H9 (cell line): ENCODE data around the gene VAV3. TPM values are rescaled to one million over a fixed set of nuclear protein-coding genes. Genes with fewer than 3 reads are reported as not detected.

Experiments used
- DNase-seq: peaks from one replicate; pipeline ENCODE4 v3.0.0-alpha.2; 2017
- H2AFZ ChIP-seq: one replicate; pipeline ENCODE4 v1.6.1; 2013; ENCODE audit warnings: mild to moderate bottlenecking, low read length, control low read depth, moderate library complexity
- H2AK5ac ChIP-seq: 2 replicates; pipeline ENCODE4 v1.6.1; 2013; ENCODE audit warnings: low read length, control low read depth, mixed read lengths; ENCODE audit not compliant: insufficient read length
- H2BK120ac ChIP-seq: one replicate; pipeline ENCODE4 v1.6.1; 2013; ENCODE audit warnings: low read depth, mild to moderate bottlenecking, low read length, control low read depth, inconsistent platforms; ENCODE audit not compliant: poor library complexity, severe bottlenecking
- H2BK12ac ChIP-seq: 2 replicates; pipeline ENCODE4 v1.6.1; 2013; ENCODE audit warnings: low read length, control low read depth, mixed read lengths, low read depth; ENCODE audit not compliant: insufficient read length
- H2BK15ac ChIP-seq: 2 replicates; pipeline ENCODE4 v1.6.1; 2013; ENCODE audit warnings: low read depth, low read length, control low read depth
- H2BK20ac ChIP-seq: one replicate; pipeline ENCODE4 v1.6.1; 2013; ENCODE audit warnings: low read depth, mild to moderate bottlenecking, low read length, control low read depth, inconsistent platforms; ENCODE audit not compliant: poor library complexity, severe bottlenecking
- H2BK5ac ChIP-seq: 2 replicates; pipeline ENCODE4 v1.6.1; 2013; ENCODE audit warnings: low read length, control low read depth, mixed read lengths; ENCODE audit not compliant: insufficient read length
- H3K14ac ChIP-seq: 2 replicates; pipeline ENCODE4 v1.6.1; 2013; ENCODE audit warnings: low read length, control low read depth; ENCODE audit not compliant: insufficient read depth
- H3K18ac ChIP-seq: 2 replicates; pipeline ENCODE4 v1.6.1; 2013; ENCODE audit warnings: low read depth, mild to moderate bottlenecking, mixed read lengths, low read length, control low read depth; ENCODE audit not compliant: insufficient read length
- H3K23ac ChIP-seq: 2 replicates; pipeline ENCODE4 v1.6.1; 2013; ENCODE audit warnings: low read length, control low read depth, mixed read lengths, low read depth; ENCODE audit not compliant: insufficient read length
- H3K23me2 ChIP-seq: 2 replicates; pipeline ENCODE4 v1.6.1; 2013; ENCODE audit warnings: low read depth, mild to moderate bottlenecking, mixed read lengths, low read length, control low read depth; ENCODE audit not compliant: insufficient read length, poor library complexity, severe bottlenecking
- H3K27ac ChIP-seq: 2 replicates; pipeline ENCODE4 v1.5.1; 2013; ENCODE audit warnings: low read length, control low read depth, mixed read lengths, low read depth; ENCODE audit not compliant: insufficient read length
- H3K27me3 ChIP-seq: 2 replicates; pipeline ENCODE4 v1.6.1; 2013; ENCODE audit warnings: low read length, control low read depth, inconsistent platforms; ENCODE audit not compliant: insufficient read depth
- H3K4ac ChIP-seq: 2 replicates; pipeline ENCODE4 v1.6.1; 2013; ENCODE audit warnings: low read depth, mild to moderate bottlenecking, control low read depth, inconsistent platforms, low read length, moderate library complexity
- H3K4me1 ChIP-seq: 2 replicates; pipeline ENCODE4 v1.6.1; 2013; ENCODE audit warnings: low read length, control low read depth, inconsistent platforms; ENCODE audit not compliant: insufficient read depth
- H3K4me2 ChIP-seq: 2 replicates; pipeline ENCODE4 v1.6.1; 2013; ENCODE audit warnings: low read length, control low read depth, mixed read lengths; ENCODE audit not compliant: insufficient read length, insufficient read depth
- H3K56ac ChIP-seq: 2 replicates; pipeline ENCODE4 v1.6.1; 2013; ENCODE audit warnings: low read depth, mild to moderate bottlenecking, mixed read lengths, low read length, control low read depth; ENCODE audit not compliant: insufficient read length
- H3K79me1 ChIP-seq: 2 replicates; pipeline ENCODE4 v1.6.1; 2013; ENCODE audit warnings: low read depth, mild to moderate bottlenecking, moderate library complexity, low read length, control low read depth, inconsistent platforms; ENCODE audit not compliant: insufficient read depth, poor library complexity, severe bottlenecking
- H3K79me2 ChIP-seq: 2 replicates; pipeline ENCODE4 v1.6.1; 2013; ENCODE audit warnings: low read length, control low read depth, inconsistent platforms; ENCODE audit not compliant: insufficient read depth
- H3K9ac ChIP-seq: 2 replicates; pipeline ENCODE4 v1.6.1; 2013; ENCODE audit warnings: low read length, control low read depth, mixed read lengths; ENCODE audit not compliant: insufficient read length; ENCODE audit errors: extremely low read depth
- H3K9me3 ChIP-seq: one replicate; pipeline ENCODE4 v1.6.1; 2013; ENCODE audit warnings: low read depth, low read length, inconsistent platforms; ENCODE audit not compliant: control insufficient read depth
- H3T11ph ChIP-seq: one replicate; pipeline ENCODE4 v1.6.1; 2013; ENCODE audit warnings: mild to moderate bottlenecking, low read length, control low read depth, inconsistent platforms
- H4K20me1 ChIP-seq: one replicate; pipeline ENCODE4 v1.6.1; 2013; ENCODE audit not compliant: control insufficient read depth, insufficient read length, insufficient read depth
- H4K5ac ChIP-seq: 2 replicates; pipeline ENCODE4 v1.6.1; 2013; ENCODE audit warnings: low read depth, mild to moderate bottlenecking, mixed read lengths, low read length, control low read depth; ENCODE audit not compliant: insufficient read length
- H4K8ac ChIP-seq: replicated peaks from 2 replicates; pipeline ENCODE4 v1.6.1; 2013; ENCODE audit warnings: low read length, control low read depth, mixed read lengths, low read depth; ENCODE audit not compliant: insufficient read length
- H4K91ac ChIP-seq: 2 replicates; pipeline ENCODE4 v1.6.1; 2013; ENCODE audit warnings: low read depth, mild to moderate bottlenecking, moderate library complexity, mixed read lengths, low read length, control low read depth; ENCODE audit not compliant: insufficient read length
- H3K27ac Mint-ChIP-seq, 3 experiments: 2 replicates in 2 of 3; 3 replicates in 1 of 3; pipeline ENCODE4 v1.8.0; 2020 to 2021; ENCODE audit warnings: mixed read lengths in 3 of 3, mild to moderate bottlenecking in 1 of 3, moderate library complexity in 1 of 3
- H3K27me3 Mint-ChIP-seq: 2 replicates; pipeline ENCODE4 v1.8.0; 2021; ENCODE audit warnings: low read depth, mild to moderate bottlenecking, moderate library complexity, mixed read lengths
- H3K36me3 Mint-ChIP-seq, 3 experiments: 2 replicates in 2 of 3; 3 replicates in 1 of 3; pipeline ENCODE4 v1.8.0; 2020 to 2021; ENCODE audit warnings: low read depth in 3 of 3, mixed read lengths in 3 of 3; ENCODE audit not compliant: insufficient read depth in 1 of 3
- H3K4me1 Mint-ChIP-seq, 2 experiments: 2 replicates each; pipeline ENCODE4 v1.8.0; 2020; ENCODE audit warnings: mixed read lengths in 2 of 2
- H3K4me3 Mint-ChIP-seq, 2 experiments: 2 replicates in 1 of 2; 3 replicates in 1 of 2; pipeline ENCODE4 v1.8.0; 2020 to 2021; ENCODE audit warnings: mild to moderate bottlenecking in 2 of 2, mixed read lengths in 2 of 2, moderate library complexity in 1 of 2
- H3K9me3 Mint-ChIP-seq, 2 experiments: 2 replicates in 1 of 2; 3 replicates in 1 of 2; pipeline ENCODE4 v1.8.0; 2020; ENCODE audit warnings: mild to moderate bottlenecking in 2 of 2, mixed read lengths in 2 of 2, moderate library complexity in 1 of 2
- CTCF ChIP-seq: fragments of 200-600 bp; sonication (generic); conservative IDR thresholded peaks from 3 replicates; pipeline ENCODE4 v1.8.0; 2021; ENCODE audit warnings: antibody characterized with exemption, mild to moderate bottlenecking
- WGBS: extraction: QIAGEN DNeasy Blood & Tissue Kit; methylation state at CpG from one replicate; pipeline ENCODE4 v1.1.7; 2013; ENCODE audit warnings: missing lambda C conversion rate, low lambda C conversion rate, mixed read lengths; ENCODE audit not compliant: insufficient read length; ENCODE audit errors: extremely low coverage; 5-methylcytosine and 5-hydroxymethylcytosine counted together
- total RNA-seq: library from RNA; stranded (reverse); gene quantifications from 2 replicates; pipeline ENCODE4 v1.2.1, GENCODE V29; 2021

VAV3 gene
- total RNA-seq, 1 experiment from 2014 or later: 5.1 TPM

DNA sequence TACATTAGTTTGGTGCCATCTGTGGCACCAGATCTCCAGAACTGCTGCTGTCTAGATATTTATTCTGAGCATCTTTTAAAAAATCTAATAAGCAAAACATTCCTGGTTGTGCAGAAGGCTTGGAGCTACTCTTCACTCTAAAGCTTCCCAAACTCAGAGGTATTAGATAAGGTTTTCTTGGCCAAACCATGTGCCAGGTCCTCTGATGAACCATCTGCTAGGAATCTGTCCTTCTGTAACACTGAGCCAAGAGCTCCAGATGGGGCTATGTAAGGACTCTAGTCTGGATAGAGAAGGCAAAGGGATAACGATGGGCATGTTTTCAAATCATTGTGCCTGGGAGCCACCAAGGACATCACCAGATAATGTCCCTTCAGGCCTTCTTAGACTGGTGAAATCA, 413.5 kb downstream of the VAV3 start:
- Histone ChIP-seq H3K79me1 (no peaks in the 10 kb centered on the region), H3K4me2 (no peak overlapping the region), H3K79me2 (no peaks in the 10 kb centered on the region), H3K23me2 (no peaks in the 10 kb centered on the region), H3K56ac (no peak overlapping the region), H4K20me1 (no peaks in the 10 kb centered on the region), H4K91ac (no peak overlapping the region), H2AK5ac (no peak overlapping the region), H3K18ac (no peak overlapping the region), H3K23ac (no peak overlapping the region), H2AFZ (no peak overlapping the region), H4K8ac (no peak overlapping the region), H4K5ac (no peak overlapping the region), H2BK15ac (no peak overlapping the region), H3K27me3 (no peaks in the 10 kb centered on the region), H3K9ac (no peak overlapping the region), H2BK5ac (no peak overlapping the region), H3K27ac (no peak overlapping the region), H3T11ph (no peak overlapping the region), H3K4me1 (no peaks in the 10 kb centered on the region), H3K9me3 (no peaks in the 10 kb centered on the region), H2BK12ac (no peak overlapping the region), H2BK20ac (no peak overlapping the region), H3K14ac (no peak overlapping the region), H3K4ac (no peak overlapping the region), H2BK120ac (no peak overlapping the region)
- Mint-ChIP-seq H3K4me1 (no peaks in the 10 kb centered on the region), H3K9me3 (no peaks in the 10 kb centered on the region), H3K27me3 (no peaks in the 10 kb centered on the region), H3K27ac (no peak overlapping the region), H3K36me3 (no peaks in the 10 kb centered on the region), H3K4me3 (no peak overlapping the region)
- no peak for TF ChIP-seq CTCF
- no CpG with 5 or more reads among the region's 1 CpG for WGBS
- DNase-seq: no peak
